ENCODE measurements around the gene FRK. TPM values are rescaled to one million over a fixed set of nuclear protein-coding genes. Genes with fewer than 3 reads are reported as not detected.

Gene FRK
- total RNA-seq, 3 donors from 2014 or later = 8.0 to 25.8 (median 23.2) TPM

DNA sequence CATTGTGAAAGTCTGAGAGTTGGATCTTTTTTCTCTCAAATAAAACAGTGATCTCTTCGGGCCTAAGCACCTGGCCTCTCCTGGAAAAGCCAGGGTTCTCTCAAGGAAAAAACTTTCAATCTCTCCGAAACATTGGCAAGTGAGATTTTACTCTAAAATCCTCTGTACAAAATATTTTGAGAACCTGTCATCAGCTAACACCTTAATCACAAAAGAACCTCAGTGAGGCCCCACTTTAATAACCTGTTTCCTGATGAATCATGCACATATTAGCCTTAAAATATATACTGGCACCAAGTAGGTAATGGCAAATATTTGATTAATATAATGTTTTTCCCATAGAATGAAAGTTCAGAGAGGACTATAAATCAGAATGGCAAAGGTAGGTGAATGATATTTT lies 177.9 kb downstream of the FRK start:
- no peak for ATAC-seq
- intact Hi-C loops (cut with DNase I, micrococcal nuclease) = no loop called here
- no peak for DNase-seq

DNA sequence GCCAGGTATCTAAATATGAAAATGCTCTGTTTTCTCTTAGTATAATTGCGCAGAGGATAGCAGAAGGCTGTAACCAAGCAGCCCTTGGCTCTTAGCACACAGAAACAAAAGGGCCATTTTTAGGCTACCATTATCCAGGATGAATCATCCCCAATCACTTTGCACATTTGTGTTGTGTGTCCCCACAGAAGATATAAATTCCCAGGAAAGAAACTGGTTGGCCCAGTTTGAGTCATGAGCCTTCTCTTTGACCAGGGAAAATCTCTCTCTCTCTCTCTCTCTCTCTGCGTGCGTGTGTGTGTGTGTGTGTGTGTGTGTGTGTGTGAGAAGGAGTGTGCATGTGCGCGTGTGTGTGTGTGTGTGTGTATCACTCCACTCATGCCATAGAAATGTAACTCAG lies 178.5 kb downstream of the FRK start:
- H3K36me3 ChIP-seq (ENCODE audit: low read depth) = no peaks in the 10 kb centered on the region
- H3K9me3 ChIP-seq = no peaks in the 10 kb centered on the region
- intact Hi-C loops (cut with DNase I, micrococcal nuclease) = no loop called here
- H3K4me3 ChIP-seq = no peak overlapping the region
- TF ChIP-seq, protein P1, sequence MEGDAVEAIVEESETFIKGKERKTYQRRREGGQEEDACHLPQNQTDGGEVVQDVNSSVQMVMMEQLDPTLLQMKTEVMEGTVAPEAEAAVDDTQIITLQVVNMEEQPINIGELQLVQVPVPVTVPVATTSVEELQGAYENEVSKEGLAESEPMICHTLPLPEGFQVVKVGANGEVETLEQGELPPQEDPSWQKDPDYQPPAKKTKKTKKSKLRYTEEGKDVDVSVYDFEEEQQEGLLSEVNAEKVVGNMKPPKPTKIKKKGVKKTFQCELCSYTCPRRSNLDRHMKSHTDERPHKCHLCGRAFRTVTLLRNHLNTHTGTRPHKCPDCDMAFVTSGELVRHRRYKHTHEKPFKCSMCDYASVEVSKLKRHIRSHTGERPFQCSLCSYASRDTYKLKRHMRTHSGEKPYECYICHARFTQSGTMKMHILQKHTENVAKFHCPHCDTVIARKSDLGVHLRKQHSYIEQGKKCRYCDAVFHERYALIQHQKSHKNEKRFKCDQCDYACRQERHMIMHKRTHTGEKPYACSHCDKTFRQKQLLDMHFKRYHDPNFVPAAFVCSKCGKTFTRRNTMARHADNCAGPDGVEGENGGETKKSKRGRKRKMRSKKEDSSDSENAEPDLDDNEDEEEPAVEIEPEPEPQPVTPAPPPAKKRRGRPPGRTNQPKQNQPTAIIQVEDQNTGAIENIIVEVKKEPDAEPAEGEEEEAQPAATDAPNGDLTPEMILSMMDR (IDR thresholded peaks at IDR 0.05) = no peak
- no peak for ATAC-seq
- H3K4me1 ChIP-seq (ENCODE audit: low read depth) = no peaks in the 10 kb centered on the region
- no peak for DNase-seq

More for the DNA sequence above, 177.9 kb downstream of the FRK start:
- H3K36me3 ChIP-seq (ENCODE audit: low read depth) = no peaks in the 10 kb centered on the region
- H3K4me1 ChIP-seq (ENCODE audit: low read depth) = no peaks in the 10 kb centered on the region
- no peaks in the 10 kb centered on the region for H3K9me3 ChIP-seq
- no peak overlapping the region for H3K4me3 ChIP-seq
- TF ChIP-seq, protein P1 (IDR thresholded peaks at IDR 0.05) = no peak

Other genes with a start within 250 kb of the FRK start
- 10 to 100 TPM; 32.6 to 49.6 (median 43.2) TPM for gene NT5DC1, start 40.0 kb upstream of the FRK start, total RNA-seq
- not detected for gene COL10A1, start 65.2 kb upstream of the FRK start, total RNA-seq
- gene TSPYL4, start 193.2 kb upstream of the FRK start, total RNA-seq = 10 to 100 TPM in 1 of 3 donors, 1 to 10 TPM in 2; 6.1 to 16.8 (median 9.5) TPM
- gene TSPYL1, start 219.0 kb upstream of the FRK start, total RNA-seq = 100 to 1,000 TPM in 1 of 3 donors, 10 to 100 TPM in 2; 65.5 to 105 (median 67.0) TPM